B cell (primary cell): Measurements from ENCODE around the gene DACT3. TPM values are rescaled to one million over a fixed set of nuclear protein-coding genes. Genes with fewer than 3 reads are reported as not detected.
A peak's percentile ranks its signal among the peaks of the same experiment; 100 is the strongest.

Source experiments
- ATAC-seq: fragments of 200-7000 bp; cut with Tn5 transposase; one replicate; pipeline ENCODE4 v1.10.0; 2021; ENCODE audit warnings: low read depth, mild to moderate bottlenecking, moderate number of reproducible peaks, moderate library complexity
- CTCF ChIA-PET: fragments of 350-600 bp; sonication (Branson Sonifier 250); formaldehyde crosslinking; loops from one replicate; lab custom pipeline; 2021; ENCODE audit warnings: antibody characterized with exemption, inconsistent platforms; lab: Charles Lee
- POLR2A ChIA-PET: fragments of 350-600 bp; sonication (Branson Sonifier 250); formaldehyde crosslinking; loops from one replicate; lab custom pipeline; 2021; ENCODE audit warnings: antibody characterized with exemption; lab: Charles Lee
- DNase-seq: peaks from one replicate; pipeline ENCODE4 v3.0.0; 2013
- H2AFZ ChIP-seq: 2 replicates; pipeline ENCODE4 v1.6.1; 2012; ENCODE audit warnings: mild to moderate bottlenecking, low read depth, low read length; ENCODE audit not compliant: insufficient read depth, poor library complexity, severe bottlenecking
- H3K27ac ChIP-seq, 2 donors: 1 replicate in 1 of 2; 2 replicates in 1 of 2; pipeline ENCODE4 v1.5.1; 2012 to 2013; ENCODE audit warnings: low read length in 2 of 2, mild to moderate bottlenecking in 2 of 2, moderate library complexity in 1 of 2
- H3K27me3 ChIP-seq, 4 experiments: fragments of 200-600 bp in 1 of 4; sonication (generic) in 1 of 4; replicated peaks in 1 of 4; 1 replicate in 2 of 4; 2 replicates in 2 of 4; pipeline versions ENCODE4 v1.6.1 to v1.7.0; 2013 to 2016; ENCODE audit warnings: low read length in 3 of 4, mild to moderate bottlenecking in 2 of 4, mixed read lengths in 1 of 4, moderate library complexity in 1 of 4; ENCODE audit not compliant: insufficient read depth in 4 of 4, control insufficient read depth in 3 of 4; ENCODE audit errors: control extremely low read depth in 1 of 4
- H3K36me3 ChIP-seq, 2 experiments: replicated peaks in 1 of 2; 1 replicate in 1 of 2; 2 replicates in 1 of 2; pipeline versions ENCODE4 v1.6.1 to v1.7.1; 2013; ENCODE audit warnings: low read length in 1 of 2; ENCODE audit not compliant: insufficient read depth in 2 of 2, control insufficient read depth in 1 of 2; ENCODE audit errors: control extremely low read depth in 1 of 2, extremely low read depth in 1 of 2
- H3K4me1 ChIP-seq, 2 donors: fragments of 200-600 bp in 1 of 2; sonication (generic) in 1 of 2; 1 replicate in 1 of 2; 2 replicates in 1 of 2; pipeline versions ENCODE4 v1.5.1 to v1.6.1; 2013 to 2017; ENCODE audit warnings: low read length in 2 of 2; ENCODE audit not compliant: control insufficient read depth in 2 of 2, insufficient read depth in 2 of 2
- H3K4me2 ChIP-seq: replicated peaks from 2 replicates; pipeline ENCODE3; 2012; ENCODE audit warnings: mild to moderate bottlenecking, low read depth, low read length; ENCODE audit not compliant: poor library complexity, severe bottlenecking
- H3K4me3 ChIP-seq, 5 experiments: fragments of 200-600 bp in 1 of 5; sonication (generic) in 1 of 5; 1 replicate in 3 of 5; 2 replicates in 2 of 5; pipeline versions ENCODE4 v1.5.1 to v1.7.0; 2011 to 2016; ENCODE audit warnings: low read length in 4 of 5, mild to moderate bottlenecking in 4 of 5, low read depth in 2 of 5, control low read depth in 1 of 5, moderate library complexity in 1 of 5; ENCODE audit not compliant: insufficient read depth in 1 of 5; ENCODE audit errors: control extremely low read depth in 1 of 5, extremely low read depth in 1 of 5
- H3K79me2 ChIP-seq: fragments of 200-600 bp; sonication (generic); one replicate; pipeline ENCODE4 v1.6.0; 2016; ENCODE audit warnings: low read length; ENCODE audit not compliant: control insufficient read depth, insufficient read depth
- H3K9ac ChIP-seq: fragments of 200-600 bp; sonication (generic); 2 replicates; pipeline ENCODE4 v1.6.1; 2017; ENCODE audit warnings: mild to moderate bottlenecking, low read length, moderate library complexity
- H3K9me3 ChIP-seq, 3 donors: one replicate each; pipeline versions ENCODE4 v1.6.1 to v1.7.1; 2013; ENCODE audit warnings: low read length in 2 of 3; ENCODE audit not compliant: control insufficient read depth in 2 of 3, insufficient read depth in 1 of 3; ENCODE audit errors: control extremely low read depth in 1 of 3
- H4K20me1 ChIP-seq: 2 replicates; pipeline ENCODE4 v1.6.0; 2012; ENCODE audit warnings: mild to moderate bottlenecking, low read length; ENCODE audit not compliant: insufficient read depth, control insufficient read depth, poor library complexity, severe bottlenecking
- H3K27ac Mint-ChIP-seq: one replicate; pipeline ENCODE4 v1.8.0; 2021; ENCODE audit warnings: mixed read lengths
- H3K27me3 Mint-ChIP-seq: one replicate; pipeline ENCODE4 v1.8.0; 2021; ENCODE audit warnings: mixed read lengths
- H3K4me1 Mint-ChIP-seq: one replicate; pipeline ENCODE4 v1.8.0; 2021; ENCODE audit warnings: mixed read lengths
- H3K4me3 Mint-ChIP-seq: one replicate; pipeline ENCODE4 v1.8.0; 2021; ENCODE audit warnings: mixed read lengths
- H3K9me3 Mint-ChIP-seq: one replicate; pipeline ENCODE4 v1.8.0; 2022; ENCODE audit warnings: mixed read lengths; ENCODE audit not compliant: insufficient read depth
- CTCF ChIP-seq: fragments of 200-600 bp; IDR thresholded peaks from one replicate; pipeline ENCODE4 v1.8.0; 2022; ENCODE audit warnings: antibody characterized with exemption, mild to moderate bottlenecking
- EZH2 ChIP-seq: IDR thresholded peaks from 2 replicates; pipeline ENCODE4 v1.6.1; 2012; ENCODE audit warnings: borderline replicate concordance, low read depth, mild to moderate bottlenecking, moderate library complexity, low read length; ENCODE audit not compliant: insufficient read depth, poor library complexity, severe bottlenecking
- WGBS: methylation state at CpG from one replicate; pipeline ENCODE4 v1.1.5; 2013; ENCODE audit warnings: missing lambda C conversion rate; ENCODE audit not compliant: insufficient coverage; 5-methylcytosine and 5-hydroxymethylcytosine counted together
- intact Hi-C: fragments of 100-400 bp; cut with micrococcal nuclease; formaldehyde crosslinking; loops from one replicate; pipeline ENCODE4 v1.10.0; 2022
- polyA plus RNA-seq: library from polyadenylated mRNA; depleted of rRNA; stranded (reverse); fragments of >200 nt; gene quantifications from 2 replicates; pipeline ENCODE4 v1.2.3, GENCODE V29; 2012
- total RNA-seq, 2 donors: library from RNA; stranded (reverse); fragments of 120-200 nt in 1 of 2; gene quantifications; 1 replicate in 1 of 2; 2 replicates in 1 of 2; pipeline versions ENCODE4 v1.2.3 to v1.2.4, GENCODE V29; 2013 to 2022

Gene DACT3
- total and polyA plus RNA-seq, 2 donors (not counting 1 experiment from before 2014, with no cell fraction given): 0.03 to 0.15 TPM

GRCh38 chr19:46635920-46636761, 24.8 kb downstream of the DACT3 start, which contains the start of gene GNG8:
Gene GNG8 (minus strand): TSS chr19:46636202. CDS start chr19:46634682, 1,520 bp downstream.
- Histone ChIP-seq H3K79me2 (no peaks in the 10 kb centered on the region), H3K4me3 (peak within 1 kb of the TSS in 2 of 5 experiments; percentile 1 to 18), H3K27me3 (peaks cover 0 to 22% (median 9%) of the 10 kb centered on the region in 4 experiments), H3K9me3 (peaks cover 0 to 5% (median 0%) of the 10 kb centered on the region in 3 donors), H3K4me2 (peak within 1 kb of the TSS; percentile 89), H3K9ac (no peak within 1 kb of the TSS), H4K20me1 (no peaks in the 10 kb centered on the region), H3K27ac (peak within 1 kb of the TSS in 1 of 2 donors; percentile 13), H3K4me1 (peaks cover 51 to 57% of the 10 kb centered on the region in 2 donors), H2AFZ (peak within 1 kb of the TSS; percentile 39), H3K36me3 (no peaks in the 10 kb centered on the region)
- no peak for ATAC-seq
- ChIA-PET POLR2A (interaction anchor here (0.7 to 1.5 kb wide), 5 partner anchors 14 to 23 kb away, joined by 3 to 15 read pairs (median 3); no protein-coding TSS in a partner anchor), CTCF (interaction anchor here (1.0 to 5.7 kb wide), 10 partner anchors 18 to 356 kb away, joined by 3 to 47 read pairs (median 5); partner anchors contain the start of genes CALM3 and DACT3)
- TF ChIP-seq CTCF (no peak), EZH2 (no peak)
- DNase-seq: peak; percentile 65
- Mint-ChIP-seq H3K27ac (peak within 1 kb of the TSS; percentile 73), H3K27me3 (peaks cover 12% of the 10 kb centered on the region), H3K9me3 (no peaks in the 10 kb centered on the region), H3K4me1 (peaks cover 27% of the 10 kb centered on the region), H3K4me3 (peak within 1 kb of the TSS; percentile 72)
- intact Hi-C loops: no loop called here
- WGBS: 29% methylated on average over 22 of the region's 34 CpGs
